Skin of body (tissue), 3 donors: ENCODE measurements around the gene VANGL1. TPM values are rescaled to one million over a fixed set of nuclear protein-coding genes. Genes with fewer than 3 reads are reported as not detected.

Experiments used
- DNase-seq: peaks from one replicate; lab custom pipeline; 2025; lab: John Stamatoyannopoulos, UW
- small RNA-seq: library from RNA; depleted of rRNA; stranded (forward); fragments of <200 nt; gene quantifications from one replicate; pipeline ENCODE3, GENCODE V24; 2014; ENCODE audit warnings: low replicate concordance
- total RNA-seq: library from RNA; depleted of rRNA; stranded (reverse); fragments of >200 nt; gene quantifications from one replicate; pipeline ENCODE4 v1.2.3, GENCODE V29; 2014

The VANGL1 gene
- total RNA-seq, 1 donor from 2014 or later: 8.5 TPM

DNA sequence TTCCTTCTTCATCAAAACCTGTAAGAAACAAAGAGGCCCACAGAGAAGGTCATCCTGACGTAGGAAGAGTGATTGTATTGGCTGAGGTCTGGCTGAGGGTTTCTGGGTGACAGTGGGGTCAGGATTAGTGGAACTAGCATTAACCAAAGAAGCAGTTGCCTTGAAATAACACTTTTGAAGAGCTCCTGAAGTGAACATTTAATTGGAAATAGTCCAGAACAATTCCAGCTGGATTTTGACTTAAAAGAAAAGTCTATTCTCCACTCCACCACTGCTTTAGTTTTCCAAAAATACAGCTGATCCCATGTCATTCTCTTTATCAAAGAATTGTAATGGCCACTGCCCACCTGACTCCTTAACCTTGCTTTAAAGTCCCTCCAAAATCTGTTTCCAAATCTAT, 99.0 kb downstream of the VANGL1 start:
- DNase-seq: no peak

DNA sequence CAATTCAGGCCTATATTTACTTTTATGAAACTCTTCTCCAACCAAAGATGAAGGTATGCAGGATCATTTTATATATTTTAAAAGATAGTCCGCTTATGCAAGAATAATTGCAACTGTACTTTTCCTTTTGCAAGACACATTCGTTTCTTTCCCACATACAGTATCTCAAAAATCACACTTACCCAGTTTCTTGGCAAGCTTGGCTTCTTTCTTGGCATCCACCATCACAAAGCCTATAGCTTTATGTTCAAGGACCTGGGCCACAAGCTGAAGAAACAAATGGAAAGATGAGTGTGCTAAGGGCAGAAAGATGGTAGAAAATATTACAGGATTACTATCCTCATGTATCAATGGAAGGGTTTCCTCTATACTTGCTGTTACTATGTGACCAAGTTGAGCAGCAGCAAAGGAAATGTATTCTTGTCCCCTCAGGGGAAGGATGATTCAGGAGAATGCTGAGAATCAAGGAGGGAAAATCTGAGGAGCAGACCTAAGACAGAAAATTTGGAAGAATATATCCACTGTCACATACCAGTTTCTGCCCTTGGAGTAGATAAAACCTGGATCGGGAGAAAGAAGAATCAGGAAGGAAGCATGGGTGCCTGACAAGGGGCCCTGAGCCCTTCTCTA, 103.0 kb downstream of the VANGL1 start:
- no peak for DNase-seq

- DNase-seq: no peak
These were observed 104.4 kb downstream of the VANGL1 start for GRCh38 chr1:115746021-115746690.

Small RNA genes within 50 kb of the gene (small RNA-seq; reads per million reads assigned to genes)
- gene RF00406 (0.21 reads per million), gene RN7SL420P (not detected)

Other genes with a start within 250 kb of the VANGL1 start
- gene CASQ2, start 126.7 kb downstream of the VANGL1 start, total RNA-seq: 67.2 TPM
- not detected for gene NHLH2, start 199.2 kb downstream of the VANGL1 start, total RNA-seq